WTC11 (cell line): ENCODE results near the gene SAMD8. TPM values are rescaled to one million over a fixed set of nuclear protein-coding genes. Genes with fewer than 3 reads are reported as not detected.
"Not testable (repeated sequence)": the region's sequence is repeated elsewhere in the genome, so short reads cannot be mapped to it uniquely, and the experiment has no call there.

Source experiments
- ATAC-seq: fragments of 200-7000 bp; cut with Tn5 transposase; 2 replicates; pipeline ENCODE4 v1.10.0; 2021; ENCODE audit warnings: mild to moderate bottlenecking, moderate library complexity
- CTCF ChIA-PET: fragments of 300-600 bp; sonication (Branson Sonifier 250); formaldehyde crosslinking; loops from one replicate; lab custom pipeline; 2021; ENCODE audit warnings: antibody characterized with exemption; lab: Charles Lee
- POLR2A ChIA-PET: fragments of 350-600 bp; sonication (Branson Sonifier 250); formaldehyde crosslinking; loops from one replicate; lab custom pipeline; 2021; ENCODE audit warnings: antibody characterized with exemption; lab: Charles Lee
- DNase-seq: peaks from one replicate; pipeline ENCODE4 v3.0.0; 2021; ENCODE audit warnings: low spot score
- H3K27ac Mint-ChIP-seq: 2 replicates; pipeline ENCODE4 v1.8.0; 2021; ENCODE audit warnings: mixed read lengths
- H3K27me3 Mint-ChIP-seq: 2 replicates; pipeline ENCODE4 v1.8.0; 2021; ENCODE audit warnings: low read depth, mild to moderate bottlenecking, moderate library complexity, mixed read lengths
- H3K36me3 Mint-ChIP-seq: 2 replicates; pipeline ENCODE4 v1.8.0; 2021; ENCODE audit warnings: mixed read lengths
- H3K4me1 Mint-ChIP-seq: 2 replicates; pipeline ENCODE4 v1.8.0; 2022; ENCODE audit warnings: mixed read lengths
- H3K4me3 Mint-ChIP-seq: 2 replicates; pipeline ENCODE4 v1.8.0; 2021; ENCODE audit warnings: mild to moderate bottlenecking, moderate library complexity, mixed read lengths
- H3K9me3 Mint-ChIP-seq: 2 replicates; pipeline ENCODE4 v1.8.0; 2021; ENCODE audit warnings: mixed read lengths
- CBFB ChIP-seq: sonication (generic); formaldehyde crosslinking; IDR thresholded peaks from 2 replicates; pipeline ENCODE4 v1.8.1; 2022; ENCODE audit warnings: mild to moderate bottlenecking, low read depth, missing genetic modification reagents
- CREM ChIP-seq: sonication (generic); formaldehyde crosslinking; IDR thresholded peaks from 2 replicates; pipeline ENCODE4 v1.8.1; 2022; ENCODE audit warnings: mild to moderate bottlenecking, missing genetic modification reagents, moderate library complexity
- EMX1 ChIP-seq: fragments of 250-450 bp; sonication (Bioruptor Pico); IDR thresholded peaks from 2 replicates; pipeline ENCODE4 v1.8.0; 2021; ENCODE audit warnings: mild to moderate bottlenecking
- ETV6 ChIP-seq: sonication (generic); formaldehyde crosslinking; IDR thresholded peaks from 2 replicates; pipeline ENCODE4 v1.8.1; 2022; ENCODE audit warnings: mild to moderate bottlenecking, missing genetic modification reagents
- FOXJ3 ChIP-seq: sonication (generic); formaldehyde crosslinking; IDR thresholded peaks from 2 replicates; pipeline ENCODE4 v1.9.0; 2021; ENCODE audit warnings: missing genetic modification reagents, mild to moderate bottlenecking, borderline replicate concordance
- FOXK1 ChIP-seq: sonication (generic); formaldehyde crosslinking; IDR thresholded peaks from 2 replicates; pipeline ENCODE4 v1.8.0; 2022; ENCODE audit warnings: mild to moderate bottlenecking, moderate library complexity, missing genetic modification reagents
- FOXP1 ChIP-seq: sonication (generic); formaldehyde crosslinking; IDR thresholded peaks from 2 replicates; pipeline ENCODE4 v1.8.0; 2022; ENCODE audit warnings: missing genetic modification reagents, mild to moderate bottlenecking, moderate library complexity, borderline replicate concordance
- FOXP4 ChIP-seq: sonication (generic); formaldehyde crosslinking; IDR thresholded peaks from 2 replicates; pipeline ENCODE4 v1.8.0; 2022; ENCODE audit warnings: mild to moderate bottlenecking, missing genetic modification reagents
- GABPB1 ChIP-seq: sonication (generic); formaldehyde crosslinking; IDR thresholded peaks from 2 replicates; pipeline ENCODE4 v1.8.1; 2023; ENCODE audit warnings: mild to moderate bottlenecking, missing genetic modification reagents
- GRHL2 ChIP-seq: fragments of 250-450 bp; sonication (Bioruptor Pico); IDR thresholded peaks from 2 replicates; pipeline ENCODE4 v1.8.0; 2022; ENCODE audit warnings: mild to moderate bottlenecking, moderate library complexity; ENCODE audit not compliant: insufficient replicate concordance, severe bottlenecking
- HMGXB4 ChIP-seq: sonication (generic); formaldehyde crosslinking; IDR thresholded peaks from 2 replicates; pipeline ENCODE4 v1.8.1; 2023; ENCODE audit warnings: mild to moderate bottlenecking, moderate library complexity, missing genetic modification reagents
- MXD4 ChIP-seq: fragments of 250-450 bp; sonication (Bioruptor Pico); IDR thresholded peaks from 2 replicates; pipeline ENCODE4 v1.8.0; 2021; ENCODE audit warnings: mild to moderate bottlenecking, moderate library complexity, borderline replicate concordance
- NFYB ChIP-seq: sonication (generic); formaldehyde crosslinking; conservative IDR thresholded peaks from 2 replicates; pipeline ENCODE4 v1.8.0; 2022; ENCODE audit warnings: low read depth, missing genetic modification reagents
- NR2C2 ChIP-seq: sonication (generic); formaldehyde crosslinking; IDR thresholded peaks from 2 replicates; pipeline ENCODE4 v1.8.0; 2022; ENCODE audit warnings: mild to moderate bottlenecking, missing genetic modification reagents
- SMAD3 ChIP-seq: sonication (generic); formaldehyde crosslinking; IDR thresholded peaks from 2 replicates; pipeline ENCODE4 v1.8.0; 2022; ENCODE audit warnings: missing genetic modification reagents, mild to moderate bottlenecking, borderline replicate concordance
- SOX15 ChIP-seq: fragments of 250-450 bp; sonication (Bioruptor Pico); IDR thresholded peaks from 2 replicates; pipeline ENCODE4 v1.9.0; 2021; ENCODE audit warnings: mild to moderate bottlenecking
- SP1 ChIP-seq: sonication (generic); formaldehyde crosslinking; conservative IDR thresholded peaks from 2 replicates; pipeline ENCODE4 v1.8.1; 2022; ENCODE audit warnings: missing genetic modification reagents
- TEAD1 ChIP-seq: sonication (generic); formaldehyde crosslinking; IDR thresholded peaks from 2 replicates; pipeline ENCODE4 v1.8.0; 2022; ENCODE audit warnings: mild to moderate bottlenecking, missing genetic modification reagents
- TP53 ChIP-seq: sonication (generic); formaldehyde crosslinking; IDR thresholded peaks from 2 replicates; pipeline ENCODE4 v1.8.1; 2023; ENCODE audit warnings: mild to moderate bottlenecking, missing genetic modification reagents
- ZNF317 ChIP-seq: sonication (generic); formaldehyde crosslinking; IDR thresholded peaks from 2 replicates; pipeline ENCODE4 v1.8.1; 2023; ENCODE audit warnings: low read depth, mild to moderate bottlenecking, moderate library complexity, missing genetic modification reagents, borderline replicate concordance
- ZNF396 ChIP-seq: fragments of 250-450 bp; sonication (Bioruptor Pico); IDR thresholded peaks from 2 replicates; pipeline ENCODE4 v1.8.0; 2021; ENCODE audit warnings: mild to moderate bottlenecking, moderate library complexity, borderline replicate concordance
- ZNF423 ChIP-seq: fragments of 250-450 bp; sonication (Bioruptor Pico); IDR thresholded peaks from 2 replicates; pipeline ENCODE4 v2.1.2; 2022; ENCODE audit warnings: mild to moderate bottlenecking, moderate library complexity
- ZNF512 ChIP-seq: sonication (generic); formaldehyde crosslinking; IDR thresholded peaks from 2 replicates; pipeline ENCODE4 v1.8.1; 2022; ENCODE audit warnings: missing genetic modification reagents, borderline replicate concordance
- total RNA-seq: library from RNA; stranded (reverse); gene quantifications from 3 replicates; pipeline ENCODE4 v1.2.3, GENCODE V29; 2021
- TF ChIP-seq, protein P1 (sequence below): sonication (generic); formaldehyde crosslinking; IDR thresholded peaks from 2 replicates; pipeline ENCODE4 v1.8.1; 2023; ENCODE audit warnings: mild to moderate bottlenecking, missing genetic modification reagents, moderate library complexity

SAMD8 gene
- total RNA-seq, 1 experiment from 2014 or later, result 23.0 TPM

DNA sequence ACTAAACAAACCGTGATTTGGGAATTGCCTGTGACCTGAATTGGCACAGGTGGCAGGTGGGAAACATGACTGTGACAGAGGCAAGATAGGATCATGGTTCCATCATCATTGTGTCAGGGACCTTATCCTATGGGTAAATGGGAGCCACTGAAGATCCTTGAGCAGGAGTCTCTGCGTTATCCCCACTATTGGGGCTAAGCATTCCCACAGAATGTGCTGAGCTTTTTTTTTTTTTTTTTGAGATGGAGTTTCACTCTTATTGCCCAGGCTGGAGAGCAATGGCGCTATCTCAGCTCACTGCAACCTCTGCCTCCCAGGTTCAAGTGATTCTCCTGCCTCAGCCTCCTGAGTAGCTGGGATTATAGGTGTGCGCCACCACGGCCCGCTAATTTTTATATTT lies 88.5 kb downstream of the SAMD8 start:
- H3K4me3 Mint-ChIP-seq, H3K9me3 Mint-ChIP-seq, ATAC-seq, H3K4me1 Mint-ChIP-seq, DNase-seq, H3K27me3 Mint-ChIP-seq, H3K27ac Mint-ChIP-seq, H3K36me3 Mint-ChIP-seq: not testable (repeated sequence)
- CTCF ChIA-PET, result interaction anchor here (0.6 to 5.0 kb wide), 4 partner anchors 10 to 56 kb away, joined by 3 to 38 read pairs (median 3); partner anchors contain the start of gene VDAC2
- POLR2A ChIA-PET, result interaction anchor here (0.6 kb wide), 2 partner anchors 10 to 891 kb away, joined by 3 to 4 read pairs; no protein-coding TSS in a partner anchor

- 0 out of 2 replicates have a peak overlapping the region, but pooled peaks have one; percentile 10 for H3K27ac Mint-ChIP-seq
- POLR2A ChIA-PET, result interaction anchor here (0.6 kb wide), 1 partner anchor 14 kb away, joined by 3 read pairs; no protein-coding TSS in a partner anchor
- no peak for TF ChIP-seq TEAD1
- TF ChIP-seq, protein P1, sequence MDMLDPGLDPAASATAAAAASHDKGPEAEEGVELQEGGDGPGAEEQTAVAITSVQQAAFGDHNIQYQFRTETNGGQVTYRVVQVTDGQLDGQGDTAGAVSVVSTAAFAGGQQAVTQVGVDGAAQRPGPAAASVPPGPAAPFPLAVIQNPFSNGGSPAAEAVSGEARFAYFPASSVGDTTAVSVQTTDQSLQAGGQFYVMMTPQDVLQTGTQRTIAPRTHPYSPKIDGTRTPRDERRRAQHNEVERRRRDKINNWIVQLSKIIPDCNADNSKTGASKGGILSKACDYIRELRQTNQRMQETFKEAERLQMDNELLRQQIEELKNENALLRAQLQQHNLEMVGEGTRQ (CRISPR knock-in tag), result no peak
- TF ChIP-seq FOXK1 (CRISPR knock-in tag), result no peak
- no peak for TF ChIP-seq EMX1 (CRISPR knock-in tag)
- TF ChIP-seq GABPB1 (CRISPR knock-in tag), result no peak
- no peak for TF ChIP-seq NR2C2 (CRISPR knock-in tag)
- TF ChIP-seq FOXP1 (CRISPR knock-in tag), result no peak
- peaks cover 5% of the 10 kb centered on the region for H3K4me1 Mint-ChIP-seq
- no peak overlapping the region for H3K4me3 Mint-ChIP-seq
- DNase-seq, result no peak
- H3K27me3 Mint-ChIP-seq, result no peaks in the 10 kb centered on the region
- H3K36me3 Mint-ChIP-seq, result no peaks in the 10 kb centered on the region
- ATAC-seq, result no peak
- H3K9me3 Mint-ChIP-seq, result no peaks in the 10 kb centered on the region
- CTCF ChIA-PET, result interaction anchor here (0.7 to 1.5 kb wide), 2 partner anchors 14 to 34 kb away, joined by 3 to 5 read pairs; partner anchors contain the start of gene COMTD1
Measured at GRCh38 chr10:75201793-75202307, 90.4 kb downstream of the SAMD8 start.

DNA sequence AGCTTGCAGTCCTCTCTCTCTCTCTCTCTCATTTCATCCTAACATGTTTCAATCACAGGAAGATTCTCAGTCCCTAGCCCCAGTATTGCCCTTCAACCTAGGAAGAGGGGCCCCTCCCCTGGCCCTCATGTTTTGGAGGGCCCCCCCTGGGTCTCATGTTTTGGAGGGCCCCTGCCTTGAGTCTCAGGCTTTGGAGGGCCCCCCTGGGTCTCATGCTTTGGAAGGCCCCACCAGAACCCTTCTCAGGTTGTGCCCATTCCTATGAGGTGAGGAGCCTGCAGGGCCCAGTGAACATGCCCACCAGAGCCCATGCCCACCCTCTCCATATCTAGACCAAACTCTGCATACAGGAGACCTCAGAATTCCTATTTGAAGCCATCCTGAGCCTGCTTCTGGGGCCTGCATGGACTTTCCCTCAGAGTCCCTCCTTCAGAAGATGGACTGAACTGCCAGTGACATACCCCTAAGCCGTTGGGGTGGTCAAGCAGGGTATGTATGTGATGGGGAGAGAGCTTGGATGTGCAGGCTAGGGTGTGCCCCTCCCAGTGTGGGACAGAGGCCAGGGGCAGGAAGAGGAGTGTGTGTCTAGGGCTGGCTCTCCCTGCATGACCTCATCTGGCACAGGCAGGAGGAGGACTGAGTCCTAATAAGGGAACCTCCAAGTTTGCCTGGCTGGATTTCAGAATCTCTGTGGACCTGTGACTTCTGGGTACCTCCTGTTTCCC lies 91.0 kb downstream of the SAMD8 start:
- ChIA-PET CTCF (interaction anchor here (0.7 to 1.6 kb wide), 2 partner anchors 14 to 94 kb away, joined by 3 to 4 read pairs; a partner anchor contains a TSS), POLR2A (interaction anchor here (0.6 kb wide), 1 partner anchor 15 kb away, joined by 3 read pairs; no protein-coding TSS in a partner anchor)
- Mint-ChIP-seq H3K9me3 (no peaks in the 10 kb centered on the region), H3K27ac (no peak overlapping the region), H3K4me1 (peaks cover 11% of the 10 kb centered on the region), H3K27me3 (no peaks in the 10 kb centered on the region), H3K36me3 (no peaks in the 10 kb centered on the region), H3K4me3 (no peak overlapping the region)
- DNase-seq (no peak), ATAC-seq (no peak)
- TF ChIP-seq NFYB, result no peak
- no peak for TF ChIP-seq SOX15 (CRISPR knock-in tag)
- no peak for TF ChIP-seq HMGXB4 (CRISPR knock-in tag)
- TF ChIP-seq CBFB (CRISPR knock-in tag), result no peak
- no peak for TF ChIP-seq ETV6 (CRISPR knock-in tag)
- TF ChIP-seq TP53 (CRISPR knock-in tag), result no peak
- no peak for TF ChIP-seq ZNF423 (CRISPR knock-in tag)
- no peak for TF ChIP-seq ZNF396 (CRISPR knock-in tag)
- no peak for TF ChIP-seq FOXJ3 (CRISPR knock-in tag)
- TF ChIP-seq ZNF317 (CRISPR knock-in tag), result no peak
- TF ChIP-seq MXD4, result no peak
- no peak for TF ChIP-seq CREM (CRISPR knock-in tag)
- no peak for TF ChIP-seq ZNF512 (CRISPR knock-in tag)
- no peak for TF ChIP-seq GRHL2 (CRISPR knock-in tag)
- TF ChIP-seq TEAD1, result no peak
- no peak for TF ChIP-seq SMAD3 (CRISPR knock-in tag)
- TF ChIP-seq FOXP4 (CRISPR knock-in tag), result no peak
- no peak for TF ChIP-seq SP1 (CRISPR knock-in tag)
